ENCODE measurements around the gene FSD1. TPM values are rescaled to one million over a fixed set of nuclear protein-coding genes. Genes with fewer than 3 reads are reported as not detected.

Gene FSD1
- total and polyA plus RNA-seq, 9 of the 15 experiments (the other 6 are each of a cell fraction or from before 2014, with no cell fraction given), result 0.11 to 1.9 (median 0.94) TPM; not detected in 1

DNA sequence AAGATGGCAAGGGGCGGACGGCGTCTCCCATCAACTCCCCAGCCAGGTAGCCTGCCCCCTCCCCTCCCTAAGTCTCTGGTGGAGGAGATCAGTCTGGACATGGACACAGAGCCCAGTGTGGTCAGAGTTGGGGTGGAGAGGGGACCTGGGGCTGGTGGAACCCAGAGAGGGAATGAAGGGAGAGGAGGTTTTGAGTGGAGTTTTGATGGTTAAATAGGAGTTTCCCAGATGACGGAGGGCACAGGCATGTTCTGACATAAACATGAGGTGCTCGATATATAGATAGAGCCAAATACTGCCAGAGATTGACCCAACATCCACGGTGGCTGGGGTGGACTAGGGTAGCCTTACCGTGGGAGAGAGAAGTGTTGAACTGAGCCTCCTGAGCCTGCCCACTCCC, 14.1 kb downstream of the FSD1 start (continued):
- TF ChIP-seq, protein P1, sequence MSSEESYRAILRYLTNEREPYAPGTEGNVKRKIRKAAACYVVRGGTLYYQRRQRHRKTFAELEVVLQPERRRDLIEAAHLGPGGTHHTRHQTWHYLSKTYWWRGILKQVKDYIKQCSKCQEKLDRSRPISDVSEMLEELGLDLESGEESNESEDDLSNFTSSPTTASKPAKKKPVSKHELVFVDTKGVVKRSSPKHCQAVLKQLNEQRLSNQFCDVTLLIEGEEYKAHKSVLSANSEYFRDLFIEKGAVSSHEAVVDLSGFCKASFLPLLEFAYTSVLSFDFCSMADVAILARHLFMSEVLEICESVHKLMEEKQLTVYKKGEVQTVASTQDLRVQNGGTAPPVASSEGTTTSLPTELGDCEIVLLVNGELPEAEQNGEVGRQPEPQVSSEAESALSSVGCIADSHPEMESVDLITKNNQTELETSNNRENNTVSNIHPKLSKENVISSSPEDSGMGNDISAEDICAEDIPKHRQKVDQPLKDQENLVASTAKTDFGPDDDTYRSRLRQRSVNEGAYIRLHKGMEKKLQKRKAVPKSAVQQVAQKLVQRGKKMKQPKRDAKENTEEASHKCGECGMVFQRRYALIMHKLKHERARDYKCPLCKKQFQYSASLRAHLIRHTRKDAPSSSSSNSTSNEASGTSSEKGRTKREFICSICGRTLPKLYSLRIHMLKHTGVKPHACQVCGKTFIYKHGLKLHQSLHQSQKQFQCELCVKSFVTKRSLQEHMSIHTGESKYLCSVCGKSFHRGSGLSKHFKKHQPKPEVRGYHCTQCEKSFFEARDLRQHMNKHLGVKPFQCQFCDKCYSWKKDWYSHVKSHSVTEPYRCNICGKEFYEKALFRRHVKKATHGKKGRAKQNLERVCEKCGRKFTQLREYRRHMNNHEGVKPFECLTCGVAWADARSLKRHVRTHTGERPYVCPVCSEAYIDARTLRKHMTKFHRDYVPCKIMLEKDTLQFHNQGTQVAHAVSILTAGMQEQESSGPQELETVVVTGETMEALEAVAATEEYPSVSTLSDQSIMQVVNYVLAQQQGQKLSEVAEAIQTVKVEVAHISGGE (CRISPR knock-in tag; IDR thresholded peaks at IDR 0.05), result no peak
- TF ChIP-seq DDX20 (tag; IDR thresholded peaks at IDR 0.05; ENCODE audit: low read depth), result no peak
- TF ChIP-seq ZNF696 (CRISPR knock-in tag; conservative IDR thresholded peaks at IDR 0.05), result no peak

DNA sequence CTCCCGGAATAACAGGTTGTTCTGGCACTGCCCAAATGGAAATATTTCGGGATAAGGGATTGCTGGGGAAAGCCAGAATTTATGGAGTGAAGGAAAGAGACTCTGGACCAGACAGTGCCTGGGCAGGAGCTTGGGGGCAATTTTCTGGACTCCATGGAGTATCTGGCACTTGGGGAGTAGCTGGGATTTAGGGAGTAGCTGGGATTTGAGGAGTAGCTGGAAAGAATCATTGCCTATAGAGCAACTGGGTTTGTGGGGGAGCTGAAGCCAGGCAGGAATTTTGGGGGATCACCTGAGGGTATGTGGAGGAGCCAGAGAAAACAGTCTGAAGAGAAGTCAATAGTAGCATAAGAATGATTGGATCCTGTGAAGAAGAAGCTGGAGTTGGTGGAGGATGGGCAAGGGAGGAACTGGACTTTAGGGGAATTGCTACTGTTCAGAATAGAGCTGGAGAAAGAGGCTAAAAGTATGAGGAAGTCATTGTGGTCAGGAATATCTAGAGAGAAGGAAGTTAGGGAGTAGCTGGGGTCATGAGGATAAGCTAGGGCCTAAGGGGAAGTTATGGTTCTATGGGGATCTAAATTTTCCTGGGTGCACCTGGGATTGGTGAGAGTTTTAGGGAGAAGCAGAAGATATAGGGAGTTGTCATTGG, 14.8 kb downstream of the FSD1 start:
- Histone ChIP-seq H3K4me3 (no peak overlapping the region), H3K9ac (ENCODE audit: insufficient read depth in 1 of 2, low read depth in 2 of 2, low read length in 2 of 2) (no peak overlapping the region), H3K4me1 (replicated peaks in 1 of 2; ENCODE audit: control insufficient read depth in 2 of 2, insufficient read depth in 2 of 2, low read length in 2 of 2) (peaks cover 0 to 22% of the 10 kb centered on the region in 2 experiments; a peak in 3 of 5 replicates), H3K9me3 (replicated peaks; ENCODE audit: control insufficient read depth, insufficient read depth, low read depth, low read length) (peaks cover 4% of the 10 kb centered on the region; the same call in 1 of the 2 replicates), H3K4me2 (ENCODE audit: insufficient read depth, low read length) (no peak overlapping the region), H3K9me1 (ENCODE audit: control insufficient read depth, insufficient read depth, low read length) (no peaks in the 10 kb centered on the region), H3K27me3 (ENCODE audit: control insufficient read depth in 2 of 2, insufficient read depth in 2 of 2, low read length in 2 of 2) (no peaks in the 10 kb centered on the region), H2AFZ (ENCODE audit: low read depth, low read length) (no peak overlapping the region), H3K79me2 (ENCODE audit: control insufficient read depth, insufficient read depth, low read length) (no peaks in the 10 kb centered on the region), H4K20me1 (replicated peaks; ENCODE audit: control insufficient read depth, insufficient read depth, low read length) (no peaks in the 10 kb centered on the region), H3K27ac (ENCODE audit: extremely low read depth, low read depth, low read length) (no peak overlapping the region), H3K36me3 (ENCODE audit: control insufficient read depth, insufficient read depth, low read length) (no peaks in the 10 kb centered on the region)
- in situ Hi-C loops (cut with MboI) (no loop called here), intact Hi-C loops (cut with micrococcal nuclease) (no loop called here)
- no peak for TF ChIP-seq CXXC5 (CRISPR knock-in tag; IDR thresholded peaks at IDR 0.05)
- 0 out of 2 replicates have a peak, but pooled peaks have one; percentile 63 for TF ChIP-seq MTA1 (IDR thresholded peaks at IDR 0.05; ENCODE audit: borderline replicate concordance)
- TF ChIP-seq RBFOX2 (IDR thresholded peaks at IDR 0.05; ENCODE audit: low read depth, low read length), result no peak
- TF ChIP-seq TRIM24 (IDR thresholded peaks at IDR 0.05), result peak; percentile 18 to 53; a peak in 2 of 4 replicates
- no peak for TF ChIP-seq ETV5 (CRISPR knock-in tag; IDR thresholded peaks at IDR 0.05; ENCODE audit: low read depth)
- no peak for TF ChIP-seq HLTF (IDR thresholded peaks at IDR 0.05)
- POLR2A ChIA-PET, result interaction anchor here (0.8 kb wide), 1 partner anchor 31 kb away, joined by 3 read pairs; no protein-coding TSS in a partner anchor
- WGBS (ENCODE audit: insufficient coverage, low coverage, missing lambda C conversion rate), result 65% methylated on average over 2 of the region's 2 CpGs
- no TSS peak for BruUV-seq (replicated peaks)
- CTCF ChIA-PET (ENCODE audit: low intra/inter-chr PET ratio), result no interaction called here
- ATAC-seq (no peak), DNase-seq (ENCODE audit: extremely low read depth in 1 of 4, low spot score in 3 of 4) (no peak), FAIRE-seq (no peak)
